GM12878 (cell line): ENCODE measurements around the gene RAD51B. TPM values are rescaled to one million over a fixed set of nuclear protein-coding genes. Genes with fewer than 3 reads are reported as not detected.

Source experiments
- ATAC-seq: fragments of 200-7000 bp; cut with Tn5 transposase; 3 replicates; pipeline ENCODE4 v1.9.1; 2020; ENCODE audit warnings: mild to moderate bottlenecking, moderate library complexity
- BruUV-seq: library from RNA; stranded (reverse); fragments of 400-500 nt; replicated peaks from 2 replicates; lab custom pipeline; 2021; lab: Mats Ljungman, UMichigan
- CTCF ChIA-PET: fragments of 300-600 bp; sonication (Branson Sonifier 250); formaldehyde crosslinking; extraction: SDS; loops from one replicate; lab custom pipeline; 2021; ENCODE audit warnings: inconsistent platforms; lab: Yijun Ruan, JAX
- POLR2A ChIA-PET: fragments of 350-600 bp; formaldehyde crosslinking; extraction: SDS; loops from one replicate; lab custom pipeline; 2021; ENCODE audit warnings: inconsistent platforms; lab: Charles Lee
- RAD21 ChIA-PET: fragments of 300-600 bp; sonication (Branson Sonifier 250); formaldehyde crosslinking; loops from one replicate; lab custom pipeline; 2023; ENCODE audit warnings: antibody characterized with exemption; ENCODE audit not compliant: unreplicated experiment; lab: Charles Lee
- SMC1A ChIA-PET: fragments of 300-600 bp; sonication (Branson Sonifier 250); formaldehyde crosslinking; loops from one replicate; lab custom pipeline; 2023; ENCODE audit not compliant: unreplicated experiment, uncharacterized antibody; lab: Charles Lee
- DNase-seq: peaks from one replicate; pipeline ENCODE4 v3.0.0-alpha.2; 2011; ENCODE audit warnings: low read depth, low spot score
- FAIRE-seq: peaks from 3 replicates; lab custom pipeline; 2011; peaks lifted over from hg19 to GRCh38; lab: Jason Lieb, UNC
- H2AFZ ChIP-seq: 2 replicates; pipeline ENCODE4 v1.6.0; 2011; ENCODE audit warnings: low read depth, low read length, control low read depth; ENCODE audit not compliant: control insufficient read depth
- H3K27ac ChIP-seq: 2 replicates; pipeline ENCODE4 v1.5.1; 2011; ENCODE audit warnings: control low read depth; ENCODE audit not compliant: control insufficient read depth, insufficient read depth
- H3K27me3 ChIP-seq, 2 experiments: replicated peaks in 1 of 2; 2 replicates each; pipeline versions ENCODE4 v1.6.0 to v1.6.1; 2011; ENCODE audit warnings: low read length in 1 of 2; ENCODE audit not compliant: control insufficient read depth in 2 of 2, insufficient read depth in 2 of 2
- H3K36me3 ChIP-seq, 2 experiments: 2 replicates each; pipeline ENCODE4 v1.5.1; 2011; ENCODE audit warnings: low read length in 1 of 2; ENCODE audit not compliant: control insufficient read depth in 2 of 2, insufficient read depth in 2 of 2
- H3K4me1 ChIP-seq: 2 replicates; pipeline ENCODE4 v1.6.1; 2011; ENCODE audit warnings: mild to moderate bottlenecking, low read length, moderate library complexity, mixed read lengths; ENCODE audit not compliant: control insufficient read depth, insufficient read depth
- H3K4me2 ChIP-seq: 2 replicates; pipeline ENCODE4 v1.6.0; 2011; ENCODE audit warnings: control low read depth; ENCODE audit not compliant: control insufficient read depth, insufficient read depth
- H3K4me3 ChIP-seq: fragments of 200-600 bp; sonication (generic); 2 replicates; pipeline ENCODE4 v1.5.1; 2016
- H3K79me2 ChIP-seq: 2 replicates; pipeline ENCODE4 v1.6.0; 2011; ENCODE audit warnings: low read length; ENCODE audit not compliant: control insufficient read depth, insufficient read depth
- H3K9ac ChIP-seq: 2 replicates; pipeline ENCODE4 v1.8.0; 2011; ENCODE audit warnings: low read length, control low read depth, mixed read lengths; ENCODE audit not compliant: control insufficient read depth, insufficient read depth
- H3K9me3 ChIP-seq: replicated peaks from 3 replicates; pipeline ENCODE4 v1.5.1; 2011; ENCODE audit warnings: mild to moderate bottlenecking, low read length; ENCODE audit not compliant: control insufficient read depth, insufficient read depth
- H4K20me1 ChIP-seq: 2 replicates; pipeline ENCODE4 v1.6.0; 2011; ENCODE audit not compliant: control insufficient read depth, insufficient read depth
- ATF7 ChIP-seq: fragments of 450-650 bp; IDR thresholded peaks from 2 replicates; pipeline ENCODE4 v1.6.1; 2016; ENCODE audit warnings: low read depth, mild to moderate bottlenecking
- BACH1 ChIP-seq: fragments of 450-650 bp; IDR thresholded peaks from 2 replicates; pipeline ENCODE4 v1.6.1; 2017; ENCODE audit warnings: mild to moderate bottlenecking, borderline replicate concordance
- EGR1 ChIP-seq, 2 experiments: IDR thresholded peaks; 1 replicate in 1 of 2; 2 replicates in 1 of 2; pipeline ENCODE4 v1.6.1; 2011 to 2012; ENCODE audit warnings: low read depth in 2 of 2, low read length in 2 of 2, borderline replicate concordance in 1 of 2, mild to moderate bottlenecking in 1 of 2, moderate library complexity in 1 of 2
- GABPA ChIP-seq: IDR thresholded peaks from 2 replicates; pipeline ENCODE4 v1.6.1; 2014; ENCODE audit warnings: antibody characterized with exemption, low read depth, mild to moderate bottlenecking, inconsistent platforms
- HDGF ChIP-seq: fragments of 450-650 bp; IDR thresholded peaks from 2 replicates; pipeline ENCODE4 v1.6.1; 2016; ENCODE audit warnings: antibody characterized with exemption
- KDM1A ChIP-seq: fragments of 200-600 bp; sonication (generic); IDR thresholded peaks from 2 replicates; pipeline ENCODE4 v1.6.1; 2016; ENCODE audit warnings: borderline replicate concordance
- KLF5 ChIP-seq: fragments of 450-650 bp; IDR thresholded peaks from 2 replicates; pipeline ENCODE4 v1.6.1; 2014; ENCODE audit warnings: mild to moderate bottlenecking; ENCODE audit not compliant: partially characterized antibody
- LARP7 ChIP-seq: fragments of 450-650 bp; IDR thresholded peaks from 2 replicates; pipeline ENCODE4 v1.6.1; 2017; ENCODE audit warnings: mild to moderate bottlenecking
- NBN ChIP-seq: fragments of 450-650 bp; IDR thresholded peaks from 2 replicates; pipeline ENCODE4 v1.6.1; 2016
- POLR2AphosphoS2 ChIP-seq: IDR thresholded peaks from 2 replicates; pipeline ENCODE4 v1.6.1; 2011; ENCODE audit warnings: low read depth, mild to moderate bottlenecking, low read length, improper control_type of control experiment, moderate library complexity
- SIN3A ChIP-seq: IDR thresholded peaks from 2 replicates; pipeline ENCODE4 v1.6.1; 2012; ENCODE audit warnings: low read depth, low read length, improper control_type of control experiment
- SRF ChIP-seq, 2 experiments: IDR thresholded peaks; 2 replicates each; pipeline ENCODE4 v1.6.1; 2011; ENCODE audit warnings: low read depth in 2 of 2, low read length in 2 of 2, mild to moderate bottlenecking in 1 of 2, moderate library complexity in 1 of 2
- TARDBP ChIP-seq: IDR thresholded peaks from 2 replicates; pipeline ENCODE4 v1.6.1; 2016; ENCODE audit warnings: borderline replicate concordance
- ZBED1 ChIP-seq: IDR thresholded peaks from 2 replicates; pipeline ENCODE4 v1.6.1; 2016; ENCODE audit warnings: borderline replicate concordance
- ZNF24 ChIP-seq: fragments of 450-650 bp; IDR thresholded peaks from 2 replicates; pipeline ENCODE4 v1.6.1; 2017; ENCODE audit warnings: antibody characterized with exemption, mild to moderate bottlenecking
- WGBS: methylation state at CpG from one replicate; pipeline ENCODE4 v1.1.6; 2016; ENCODE audit warnings: low lambda C conversion rate; ENCODE audit not compliant: insufficient replicate concordance, insufficient coverage; ENCODE audit errors: missing lambda C conversion rate; 5-methylcytosine and 5-hydroxymethylcytosine counted together
- in situ Hi-C: fragments of 300-500 bp; cut with MboI; formaldehyde crosslinking; loops from 9 replicates; pipeline ENCODE4 v1.14.3; 2018; ENCODE audit warnings: mixed read lengths
- intact Hi-C: fragments of 100-400 bp; cut with micrococcal nuclease; formaldehyde crosslinking; loops from one replicate; pipeline ENCODE4 v1.14.2; 2022; ENCODE audit not compliant: unreplicated experiment
- polyA plus RNA-seq, 11 experiments: library from polyadenylated mRNA; depleted of rRNA in 4 of 11; unstranded in 6 of 11; stranded (reverse) in 5 of 11; fragments of >200 nt; fragmentation: Nextera tagmentation in 4 of 11; fragmentation: Illumina TruSeq in 1 of 11; extraction: Ambion mirVana in 4 of 11; extraction: Trizol in 1 of 11; gene quantifications; 1 replicate in 1 of 11; 2 replicates in 10 of 11; pipeline versions ENCODE4 v1.2.1 to v1.2.3, GENCODE V29; 2011 to 2016; ENCODE audit warnings: inconsistent platforms in 2 of 11, missing spikeins in 2 of 11, low read depth in 1 of 11
- total RNA-seq, 4 experiments: library from RNA; depleted of rRNA in 3 of 4; stranded (reverse); fragments of >200 nt in 3 of 4; fragmentation: Illumina TruSeq in 1 of 4; extraction: Trizol in 1 of 4; gene quantifications; 2 replicates each; pipeline versions ENCODE4 v1.2.1 to v1.2.3, GENCODE V29; 2013 to 2021
- TF ChIP-seq, protein P1 (sequence below): IDR thresholded peaks from 2 replicates; pipeline ENCODE4 v1.6.1; 2012; ENCODE audit warnings: low read depth, low read length, improper control_type of control experiment
- TF ChIP-seq, protein P2 (sequence below): fragments of 450-650 bp; IDR thresholded peaks from 2 replicates; pipeline ENCODE4 v1.6.1; 2017; ENCODE audit warnings: low read depth, mild to moderate bottlenecking, moderate library complexity

RAD51B gene
- total and polyA plus RNA-seq, 10 of the 15 experiments (the other 5 are each of a cell fraction or from before 2014, with no cell fraction given): 9.8 to 26.8 (median 21.3) TPM

DNA sequence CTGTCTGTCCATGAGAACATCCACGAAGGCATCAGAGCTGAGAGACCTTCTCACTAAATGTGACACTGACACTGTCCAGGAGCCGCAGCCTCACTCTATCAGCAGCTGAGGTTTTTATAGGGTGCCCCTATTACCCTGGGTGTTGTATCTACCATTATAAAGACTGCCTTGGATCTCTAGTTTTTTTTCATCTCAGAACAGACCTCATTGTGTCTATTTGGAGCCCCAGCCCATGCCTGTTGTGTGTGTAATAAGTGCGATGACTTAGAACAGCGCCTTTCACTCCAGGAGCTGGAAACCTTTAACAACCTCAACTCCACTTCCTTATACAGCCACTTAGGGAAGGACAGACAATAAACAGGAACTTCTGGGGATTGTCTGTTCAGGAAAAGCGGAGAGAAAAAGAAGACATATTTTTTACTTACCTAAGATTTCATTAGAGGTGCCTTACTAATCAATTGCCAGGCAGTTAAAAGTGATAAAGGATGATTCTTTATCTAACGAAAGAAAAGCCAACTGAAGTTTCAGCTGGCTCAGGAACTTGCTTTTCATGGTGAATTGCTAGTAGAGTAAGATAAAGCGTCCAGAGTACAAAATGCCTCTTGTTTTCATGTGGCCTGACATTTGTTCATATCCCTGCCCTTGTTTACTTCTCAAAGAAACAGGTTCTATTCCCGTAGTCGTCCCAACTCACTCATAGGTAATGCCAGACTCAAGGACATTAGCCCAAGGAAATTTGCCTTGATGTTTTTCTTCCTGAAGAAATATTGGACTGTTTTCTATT, 420.6 kb downstream of the RAD51B start:
- ChIA-PET CTCF (interaction anchor here (1.0 to 2.2 kb wide), 3 partner anchors 9 to 604 kb away, joined by 4 to 8 read pairs (median 4); no protein-coding TSS in a partner anchor), RAD21 (interaction anchor here (1.1 to 2.5 kb wide), 5 partner anchors 10 to 576 kb away, joined by 3 to 10 read pairs (median 8); no protein-coding TSS in a partner anchor), POLR2A (interaction anchor here (0.5 to 1.3 kb wide), 5 partner anchors 11 to 584 kb away, joined by 3 to 4 read pairs (median 3); no protein-coding TSS in a partner anchor), SMC1A (interaction anchor here (0.6 to 3.6 kb wide), 9 partner anchors 7 to 294 kb away, joined by 3 to 24 read pairs (median 3); no protein-coding TSS in a partner anchor)
- Histone ChIP-seq H3K27ac (no peak overlapping the region), H4K20me1 (no peaks in the 10 kb centered on the region), H2AFZ (no peak overlapping the region), H3K9me3 (no peaks in the 10 kb centered on the region; the same call in 2 of the 3 replicates), H3K79me2 (no peaks in the 10 kb centered on the region), H3K4me3 (no peak overlapping the region), H3K9ac (no peak overlapping the region), H3K36me3 (no peaks in the 10 kb centered on the region), H3K4me1 (0 out of 2 replicates have a peak, but pooled peaks cover 3% of the 10 kb centered on the region), H3K27me3 (no peaks in the 10 kb centered on the region), H3K4me2 (no peak overlapping the region)
- in situ Hi-C loops: no loop called here
- DNase-seq: no peak
- no TSS peak for BruUV-seq
- TF ChIP-seq ZNF24 (no peak), ATF7 (no peak), BACH1 (no peak), KDM1A (no peak), POLR2AphosphoS2 (no peak), TARDBP (no peak), KLF5 (no peak), GABPA (no peak), NBN (no peak), SRF (IDR thresholded peaks at IDR 0.05; ENCODE audit: low read depth in 2 of 2, low read length in 2 of 2) (no peak), LARP7 (no peak), EGR1 (IDR thresholded peaks at IDR 0.05; ENCODE audit: borderline replicate concordance in 1 of 2, low read depth in 2 of 2, low read length in 2 of 2) (no peak), ZBED1 (no peak), HDGF (no peak), SIN3A (no peak)
- TF ChIP-seq, protein P1, sequence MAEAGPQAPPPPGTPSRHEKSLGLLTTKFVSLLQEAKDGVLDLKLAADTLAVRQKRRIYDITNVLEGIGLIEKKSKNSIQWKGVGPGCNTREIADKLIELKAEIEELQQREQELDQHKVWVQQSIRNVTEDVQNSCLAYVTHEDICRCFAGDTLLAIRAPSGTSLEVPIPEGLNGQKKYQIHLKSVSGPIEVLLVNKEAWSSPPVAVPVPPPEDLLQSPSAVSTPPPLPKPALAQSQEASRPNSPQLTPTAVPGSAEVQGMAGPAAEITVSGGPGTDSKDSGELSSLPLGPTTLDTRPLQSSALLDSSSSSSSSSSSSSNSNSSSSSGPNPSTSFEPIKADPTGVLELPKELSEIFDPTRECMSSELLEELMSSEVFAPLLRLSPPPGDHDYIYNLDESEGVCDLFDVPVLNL: no peak
- TF ChIP-seq, protein P2, sequence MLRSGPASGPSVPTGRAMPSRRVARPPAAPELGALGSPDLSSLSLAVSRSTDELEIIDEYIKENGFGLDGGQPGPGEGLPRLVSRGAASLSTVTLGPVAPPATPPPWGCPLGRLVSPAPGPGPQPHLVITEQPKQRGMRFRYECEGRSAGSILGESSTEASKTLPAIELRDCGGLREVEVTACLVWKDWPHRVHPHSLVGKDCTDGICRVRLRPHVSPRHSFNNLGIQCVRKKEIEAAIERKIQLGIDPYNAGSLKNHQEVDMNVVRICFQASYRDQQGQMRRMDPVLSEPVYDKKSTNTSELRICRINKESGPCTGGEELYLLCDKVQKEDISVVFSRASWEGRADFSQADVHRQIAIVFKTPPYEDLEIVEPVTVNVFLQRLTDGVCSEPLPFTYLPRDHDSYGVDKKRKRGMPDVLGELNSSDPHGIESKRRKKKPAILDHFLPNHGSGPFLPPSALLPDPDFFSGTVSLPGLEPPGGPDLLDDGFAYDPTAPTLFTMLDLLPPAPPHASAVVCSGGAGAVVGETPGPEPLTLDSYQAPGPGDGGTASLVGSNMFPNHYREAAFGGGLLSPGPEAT: no peak
- peak; percentile 23 for FAIRE-seq
- ATAC-seq: no peak
- intact Hi-C loops: loop anchor here (10.0 kb wide), 1 partner anchor 855 kb away; no protein-coding TSS in a partner anchor
- 86% methylated on average over 9 of the region's 9 CpGs for WGBS
